Measurements from ENCODE around the gene RFWD3. TPM values are rescaled to one million over a fixed set of nuclear protein-coding genes. Genes with fewer than 3 reads are reported as not detected.

The RFWD3 gene
- total RNA-seq, 1 experiment from 2014 or later, result 53.7 TPM

DNA sequence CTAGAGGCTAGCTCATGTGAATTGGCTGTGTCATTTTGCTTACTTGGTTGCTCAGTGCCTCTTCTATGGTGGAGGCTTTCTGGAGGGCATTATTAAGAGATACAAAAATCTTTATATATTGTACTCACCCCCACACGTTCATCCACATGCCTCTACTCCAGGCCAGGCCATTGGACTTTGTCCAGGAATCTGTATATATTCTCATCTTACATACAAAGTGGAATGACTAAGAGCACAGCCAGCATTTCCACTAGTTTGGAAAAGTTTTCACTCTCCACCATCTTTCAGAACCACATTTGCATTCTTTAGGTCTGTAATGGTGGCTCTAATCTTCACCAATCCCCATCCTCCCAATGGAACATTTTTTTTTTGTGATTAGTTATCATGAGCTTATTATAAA is 55.0 kb downstream of the RFWD3 start:
- POLR2A ChIA-PET, result interaction anchor here (0.5 to 0.7 kb wide), 2 partner anchors 43 to 72 kb away, joined by 6 to 11 read pairs; no protein-coding TSS in a partner anchor
- Histone ChIP-seq H3K4me3 (ENCODE audit: low read depth in 2 of 2, low read length in 2 of 2) (no peak overlapping the region), H3K27me3 (ENCODE audit: control insufficient read depth, insufficient read depth, low read length) (no peaks in the 10 kb centered on the region), H3K9me3 (ENCODE audit: control insufficient read depth, insufficient read depth, low read depth, low read length) (no peaks in the 10 kb centered on the region), H3K36me3 (ENCODE audit: control insufficient read depth, insufficient read depth, low read length) (no peaks in the 10 kb centered on the region; the same call in 1 of the 2 replicates), H3K4me1 (ENCODE audit: control insufficient read depth, insufficient read depth, low read length) (0 out of 2 replicates have a peak, but pooled peaks cover 6% of the 10 kb centered on the region), H3K27ac (ENCODE audit: low read length) (no peak overlapping the region)
- no peak for DNase-seq (ENCODE audit: low read depth, low spot score)
- intact Hi-C loops (cut with micrococcal nuclease; ENCODE audit: unreplicated experiment), result no loop called here
- no peak for TF ChIP-seq SIN3A (IDR thresholded peaks at IDR 0.05; ENCODE audit: borderline replicate concordance, insufficient read depth, low read depth, low read length)
- TF ChIP-seq, protein P1, sequence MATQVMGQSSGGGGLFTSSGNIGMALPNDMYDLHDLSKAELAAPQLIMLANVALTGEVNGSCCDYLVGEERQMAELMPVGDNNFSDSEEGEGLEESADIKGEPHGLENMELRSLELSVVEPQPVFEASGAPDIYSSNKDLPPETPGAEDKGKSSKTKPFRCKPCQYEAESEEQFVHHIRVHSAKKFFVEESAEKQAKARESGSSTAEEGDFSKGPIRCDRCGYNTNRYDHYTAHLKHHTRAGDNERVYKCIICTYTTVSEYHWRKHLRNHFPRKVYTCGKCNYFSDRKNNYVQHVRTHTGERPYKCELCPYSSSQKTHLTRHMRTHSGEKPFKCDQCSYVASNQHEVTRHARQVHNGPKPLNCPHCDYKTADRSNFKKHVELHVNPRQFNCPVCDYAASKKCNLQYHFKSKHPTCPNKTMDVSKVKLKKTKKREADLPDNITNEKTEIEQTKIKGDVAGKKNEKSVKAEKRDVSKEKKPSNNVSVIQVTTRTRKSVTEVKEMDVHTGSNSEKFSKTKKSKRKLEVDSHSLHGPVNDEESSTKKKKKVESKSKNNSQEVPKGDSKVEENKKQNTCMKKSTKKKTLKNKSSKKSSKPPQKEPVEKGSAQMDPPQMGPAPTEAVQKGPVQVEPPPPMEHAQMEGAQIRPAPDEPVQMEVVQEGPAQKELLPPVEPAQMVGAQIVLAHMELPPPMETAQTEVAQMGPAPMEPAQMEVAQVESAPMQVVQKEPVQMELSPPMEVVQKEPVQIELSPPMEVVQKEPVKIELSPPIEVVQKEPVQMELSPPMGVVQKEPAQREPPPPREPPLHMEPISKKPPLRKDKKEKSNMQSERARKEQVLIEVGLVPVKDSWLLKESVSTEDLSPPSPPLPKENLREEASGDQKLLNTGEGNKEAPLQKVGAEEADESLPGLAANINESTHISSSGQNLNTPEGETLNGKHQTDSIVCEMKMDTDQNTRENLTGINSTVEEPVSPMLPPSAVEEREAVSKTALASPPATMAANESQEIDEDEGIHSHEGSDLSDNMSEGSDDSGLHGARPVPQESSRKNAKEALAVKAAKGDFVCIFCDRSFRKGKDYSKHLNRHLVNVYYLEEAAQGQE (IDR thresholded peaks at IDR 0.05; ENCODE audit: insufficient read depth in 1 of 2, low read depth in 2 of 2, low read length in 1 of 2), result no peak
- in situ Hi-C loops (cut with HindIII; ENCODE audit: low pct_unique_long_range_greater_than_20kb, low sequenced_read_pairs), result no loop called here
- no TSS peak for BruUV-seq (replicated peaks)
- ATAC-seq, result no peak
- CTCF ChIA-PET, result no interaction called here

DNA sequence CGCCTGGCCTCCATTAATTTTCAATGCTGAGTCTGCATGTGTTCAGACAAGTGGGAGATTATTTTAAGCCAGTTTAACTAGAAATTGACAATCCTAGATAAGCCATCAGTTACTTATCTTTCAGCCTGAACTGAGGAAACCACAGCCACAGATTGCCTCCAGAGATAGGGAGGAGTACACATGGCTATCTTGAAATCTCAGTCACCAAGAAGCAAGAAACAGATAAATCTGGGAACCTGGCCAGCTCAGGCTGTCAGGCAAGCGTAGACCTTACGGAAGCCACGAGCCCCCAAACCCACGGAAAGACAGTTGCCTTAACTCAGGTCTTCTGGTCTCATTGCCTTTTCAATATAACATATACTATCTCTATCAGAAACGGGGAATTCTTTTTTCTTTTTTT is 57.7 kb downstream of the RFWD3 start:
- no TSS peak for BruUV-seq (replicated peaks)
- Histone ChIP-seq H3K27me3 (ENCODE audit: control insufficient read depth, insufficient read depth, low read length) (no peaks in the 10 kb centered on the region), H3K27ac (ENCODE audit: low read length) (no peak overlapping the region), H3K4me1 (ENCODE audit: control insufficient read depth, insufficient read depth, low read length) (peaks cover 8% of the 10 kb centered on the region; the same call in 1 of the 2 replicates), H3K36me3 (ENCODE audit: control insufficient read depth, insufficient read depth, low read length) (peaks cover 4% of the 10 kb centered on the region; the same call in 1 of the 2 replicates), H3K9me3 (ENCODE audit: control insufficient read depth, insufficient read depth, low read depth, low read length) (no peaks in the 10 kb centered on the region), H3K4me3 (ENCODE audit: low read depth in 2 of 2, low read length in 2 of 2) (no peak overlapping the region)
- ATAC-seq (no peak), DNase-seq (ENCODE audit: low read depth, low spot score) (no peak)
- intact Hi-C loops (cut with micrococcal nuclease; ENCODE audit: unreplicated experiment) (no loop called here), in situ Hi-C loops (cut with HindIII; ENCODE audit: low pct_unique_long_range_greater_than_20kb, low sequenced_read_pairs) (no loop called here)
- ChIA-PET POLR2A (no interaction called here), CTCF (no interaction called here)
- TF ChIP-seq TCF7L2 (IDR thresholded peaks at IDR 0.05; ENCODE audit: low read depth, low read length) (no peak), POLR2AphosphoS5 (IDR thresholded peaks at IDR 0.05; ENCODE audit: low read depth, low read length) (no peak), SIN3A (IDR thresholded peaks at IDR 0.05; ENCODE audit: borderline replicate concordance, insufficient read depth, low read depth, low read length) (no peak)
- TF ChIP-seq, protein P2, sequence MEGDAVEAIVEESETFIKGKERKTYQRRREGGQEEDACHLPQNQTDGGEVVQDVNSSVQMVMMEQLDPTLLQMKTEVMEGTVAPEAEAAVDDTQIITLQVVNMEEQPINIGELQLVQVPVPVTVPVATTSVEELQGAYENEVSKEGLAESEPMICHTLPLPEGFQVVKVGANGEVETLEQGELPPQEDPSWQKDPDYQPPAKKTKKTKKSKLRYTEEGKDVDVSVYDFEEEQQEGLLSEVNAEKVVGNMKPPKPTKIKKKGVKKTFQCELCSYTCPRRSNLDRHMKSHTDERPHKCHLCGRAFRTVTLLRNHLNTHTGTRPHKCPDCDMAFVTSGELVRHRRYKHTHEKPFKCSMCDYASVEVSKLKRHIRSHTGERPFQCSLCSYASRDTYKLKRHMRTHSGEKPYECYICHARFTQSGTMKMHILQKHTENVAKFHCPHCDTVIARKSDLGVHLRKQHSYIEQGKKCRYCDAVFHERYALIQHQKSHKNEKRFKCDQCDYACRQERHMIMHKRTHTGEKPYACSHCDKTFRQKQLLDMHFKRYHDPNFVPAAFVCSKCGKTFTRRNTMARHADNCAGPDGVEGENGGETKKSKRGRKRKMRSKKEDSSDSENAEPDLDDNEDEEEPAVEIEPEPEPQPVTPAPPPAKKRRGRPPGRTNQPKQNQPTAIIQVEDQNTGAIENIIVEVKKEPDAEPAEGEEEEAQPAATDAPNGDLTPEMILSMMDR (IDR thresholded peaks at IDR 0.05), result no peak
- TF ChIP-seq, protein P1 (IDR thresholded peaks at IDR 0.05; ENCODE audit: insufficient read depth in 1 of 2, low read depth in 2 of 2, low read length in 1 of 2), result no peak

All from Panc1 (cell line).